Activated CD4-positive, alpha-beta T cell treated with anti-CD3 and anti-CD28 coated beads, Interleukin-2, amount 10 ng/mL, durations not matched to agents 24 days and 14 days (primary cell): ENCODE measurements around the gene USH2A. TPM values are rescaled to one million over a fixed set of nuclear protein-coding genes. Genes with fewer than 3 reads are reported as not detected.

Experiments
- DNase-seq: peaks from one replicate; pipeline ENCODE4 v3.0.0; 2022
- H3K27ac Mint-ChIP-seq: one replicate; pipeline ENCODE4 v1.8.0; 2022; ENCODE audit warnings: mild to moderate bottlenecking, mixed read lengths
- H3K27me3 Mint-ChIP-seq: one replicate; pipeline ENCODE4 v1.8.0; 2022; ENCODE audit warnings: mixed read lengths
- H3K36me3 Mint-ChIP-seq: one replicate; pipeline ENCODE4 v1.8.0; 2022; ENCODE audit warnings: low read depth, mild to moderate bottlenecking, mixed read lengths
- H3K4me1 Mint-ChIP-seq: one replicate; pipeline ENCODE4 v1.8.0; 2021; ENCODE audit warnings: mixed read lengths
- H3K4me3 Mint-ChIP-seq: one replicate; pipeline ENCODE4 v1.8.0; 2022; ENCODE audit warnings: mild to moderate bottlenecking, moderate library complexity, mixed read lengths
- H3K9me3 Mint-ChIP-seq: one replicate; pipeline ENCODE4 v1.8.0; 2021; ENCODE audit warnings: mixed read lengths
- intact Hi-C: fragments of 100-400 bp; cut with micrococcal nuclease; formaldehyde crosslinking; loops from one replicate; pipeline ENCODE4 v1.15.1; 2023
- total RNA-seq: library from RNA; stranded (reverse); gene quantifications from 2 replicates; pipeline ENCODE4 v1.2.3, GENCODE V29; 2022

The USH2A gene
- total RNA-seq, 1 donor from 2014 or later = not detected

- Mint-ChIP-seq H3K27ac (no peak overlapping the region), H3K4me1 (no peaks in the 10 kb centered on the region), H3K4me3 (no peak overlapping the region), H3K9me3 (peaks cover 3% of the 10 kb centered on the region), H3K36me3 (no peaks in the 10 kb centered on the region), H3K27me3 (no peaks in the 10 kb centered on the region)
- intact Hi-C loops = no loop called here
- no peak for DNase-seq
Observed at GRCh38 chr1:216144661-216145450, 278.4 kb downstream of the USH2A start.

GRCh38 chr1:216142921-216143320 lies 280.3 kb downstream of the USH2A start:
- no peaks in the 10 kb centered on the region for H3K27me3 Mint-ChIP-seq
- H3K27ac Mint-ChIP-seq = no peak overlapping the region
- no peak overlapping the region for H3K4me3 Mint-ChIP-seq
- no peak for DNase-seq
- no peaks in the 10 kb centered on the region for H3K4me1 Mint-ChIP-seq
- H3K36me3 Mint-ChIP-seq = no peaks in the 10 kb centered on the region
- H3K9me3 Mint-ChIP-seq = no peaks in the 10 kb centered on the region
- intact Hi-C loops = no loop called here

GRCh38 chr1:216140730-216141524 lies 282.3 kb downstream of the USH2A start:
- no peaks in the 10 kb centered on the region for H3K27me3 Mint-ChIP-seq
- H3K36me3 Mint-ChIP-seq = no peaks in the 10 kb centered on the region
- no peak overlapping the region for H3K27ac Mint-ChIP-seq
- no peak for DNase-seq
- H3K4me1 Mint-ChIP-seq = no peaks in the 10 kb centered on the region
- H3K4me3 Mint-ChIP-seq = no peak overlapping the region
- H3K9me3 Mint-ChIP-seq = no peaks in the 10 kb centered on the region
- intact Hi-C loops = no loop called here

- no peaks in the 10 kb centered on the region for H3K27me3 Mint-ChIP-seq
- H3K4me1 Mint-ChIP-seq = no peaks in the 10 kb centered on the region
- no peak overlapping the region for H3K4me3 Mint-ChIP-seq
- no peak overlapping the region for H3K27ac Mint-ChIP-seq
- no peak for DNase-seq
- intact Hi-C loops = no loop called here
- no peaks in the 10 kb centered on the region for H3K9me3 Mint-ChIP-seq
- no peaks in the 10 kb centered on the region for H3K36me3 Mint-ChIP-seq
Observed at GRCh38 chr1:216124192-216124781, 299.0 kb downstream of the USH2A start.

GRCh38 chr1:216123446-216124191 lies 299.6 kb downstream of the USH2A start:
- no peaks in the 10 kb centered on the region for H3K9me3 Mint-ChIP-seq
- no peak overlapping the region for H3K27ac Mint-ChIP-seq
- no peak for DNase-seq

GRCh38 chr1:216119600-216119999 lies 303.6 kb downstream of the USH2A start:
- Mint-ChIP-seq H3K4me1 (no peaks in the 10 kb centered on the region), H3K27me3 (no peaks in the 10 kb centered on the region), H3K36me3 (no peaks in the 10 kb centered on the region), H3K9me3 (no peaks in the 10 kb centered on the region), H3K4me3 (no peak overlapping the region), H3K27ac (no peak overlapping the region)
- intact Hi-C loops = no loop called here
- DNase-seq = no peak

More at GRCh38 chr1:216123446-216124191, 299.6 kb downstream of the USH2A start:
- no peak overlapping the region for H3K4me3 Mint-ChIP-seq
- no peaks in the 10 kb centered on the region for H3K27me3 Mint-ChIP-seq
- H3K4me1 Mint-ChIP-seq = no peaks in the 10 kb centered on the region
- no peaks in the 10 kb centered on the region for H3K36me3 Mint-ChIP-seq
- intact Hi-C loops = no loop called here

- H3K27ac Mint-ChIP-seq = no peak overlapping the region
Observed at GRCh38 chr1:216114180-216114579, 309.1 kb downstream of the USH2A start.

GRCh38 chr1:216113181-216113580 lies 310.1 kb downstream of the USH2A start:
- intact Hi-C loops = no loop called here
- Mint-ChIP-seq H3K4me3 (no peak overlapping the region), H3K27me3 (no peaks in the 10 kb centered on the region), H3K27ac (no peak overlapping the region), H3K9me3 (no peaks in the 10 kb centered on the region), H3K36me3 (no peaks in the 10 kb centered on the region), H3K4me1 (no peaks in the 10 kb centered on the region)
- no peak for DNase-seq

More at GRCh38 chr1:216114180-216114579, 309.1 kb downstream of the USH2A start:
- Mint-ChIP-seq H3K36me3 (no peaks in the 10 kb centered on the region), H3K27me3 (no peaks in the 10 kb centered on the region), H3K4me1 (no peaks in the 10 kb centered on the region), H3K9me3 (no peaks in the 10 kb centered on the region), H3K4me3 (no peak overlapping the region)
- no peak for DNase-seq
- intact Hi-C loops = no loop called here

- H3K36me3 Mint-ChIP-seq = no peaks in the 10 kb centered on the region
- no peak for DNase-seq
- H3K4me3 Mint-ChIP-seq = no peak overlapping the region
- H3K4me1 Mint-ChIP-seq = no peaks in the 10 kb centered on the region
- H3K9me3 Mint-ChIP-seq = no peaks in the 10 kb centered on the region
- intact Hi-C loops = no loop called here
- no peaks in the 10 kb centered on the region for H3K27me3 Mint-ChIP-seq
- no peak overlapping the region for H3K27ac Mint-ChIP-seq
Observed at GRCh38 chr1:216111842-216112241, 311.4 kb downstream of the USH2A start.

GRCh38 chr1:216095400-216095799 lies 327.8 kb downstream of the USH2A start:
- no peak for DNase-seq
- Mint-ChIP-seq H3K9me3 (no peaks in the 10 kb centered on the region), H3K4me1 (no peaks in the 10 kb centered on the region), H3K27me3 (no peaks in the 10 kb centered on the region), H3K36me3 (no peaks in the 10 kb centered on the region), H3K4me3 (no peak overlapping the region), H3K27ac (no peak overlapping the region)
- intact Hi-C loops = no loop called here

- intact Hi-C loops = no loop called here
Observed at GRCh38 chr1:216090556-216090955, 332.7 kb downstream of the USH2A start.

GRCh38 chr1:216086678-216087077 lies 336.6 kb downstream of the USH2A start:
- no peaks in the 10 kb centered on the region for H3K27me3 Mint-ChIP-seq

More at GRCh38 chr1:216090556-216090955, 332.7 kb downstream of the USH2A start:
- Mint-ChIP-seq H3K9me3 (no peaks in the 10 kb centered on the region), H3K36me3 (no peaks in the 10 kb centered on the region), H3K27ac (no peak overlapping the region), H3K4me1 (no peaks in the 10 kb centered on the region), H3K27me3 (no peaks in the 10 kb centered on the region), H3K4me3 (no peak overlapping the region)
- DNase-seq = no peak

GRCh38 chr1:216081445-216081844 lies 341.8 kb downstream of the USH2A start:
- H3K27me3 Mint-ChIP-seq = no peaks in the 10 kb centered on the region
- intact Hi-C loops = no loop called here
- no peaks in the 10 kb centered on the region for H3K4me1 Mint-ChIP-seq
- H3K4me3 Mint-ChIP-seq = no peak overlapping the region
- no peaks in the 10 kb centered on the region for H3K36me3 Mint-ChIP-seq
- DNase-seq = no peak
- no peaks in the 10 kb centered on the region for H3K9me3 Mint-ChIP-seq
- H3K27ac Mint-ChIP-seq = no peak overlapping the region

More at GRCh38 chr1:216086678-216087077, 336.6 kb downstream of the USH2A start:
- Mint-ChIP-seq H3K9me3 (no peaks in the 10 kb centered on the region), H3K36me3 (no peaks in the 10 kb centered on the region), H3K27ac (no peak overlapping the region), H3K4me1 (no peaks in the 10 kb centered on the region), H3K4me3 (no peak overlapping the region)
- DNase-seq = no peak
- intact Hi-C loops = no loop called here
